Measurements from ENCODE around the gene SLC22A12. TPM values are rescaled to one million over a fixed set of nuclear protein-coding genes. Genes with fewer than 3 reads are reported as not detected.

SLC22A12 gene
- total RNA-seq, 1 experiment from 2014 or later: not detected

GRCh38 chr11:64562723-64563351, 28.2 kb upstream of the SLC22A12 start:
- no peak for DNase-seq (ENCODE audit: low spot score)

- no peak for DNase-seq (ENCODE audit: low spot score)
Observed at GRCh38 chr11:64563966-64564365, 27.1 kb upstream of the SLC22A12 start.

- DNase-seq (ENCODE audit: low spot score): no peak
Observed at GRCh38 chr11:64564419-64564818, 26.6 kb upstream of the SLC22A12 start.

- DNase-seq (ENCODE audit: low spot score): no peak
Observed at GRCh38 chr11:64564947-64565889, 25.8 kb upstream of the SLC22A12 start.

- peak; percentile 88 for DNase-seq (ENCODE audit: low spot score)
Observed at GRCh38 chr11:64566042-64566914, 24.7 kb upstream of the SLC22A12 start.

- no peak for DNase-seq (ENCODE audit: low spot score)
Observed at GRCh38 chr11:64566915-64567891, 23.8 kb upstream of the SLC22A12 start.

- DNase-seq (ENCODE audit: low spot score): no peak
Observed at GRCh38 chr11:64568041-64568571, 22.9 kb upstream of the SLC22A12 start.

GRCh38 chr11:64568584-64569140, 22.4 kb upstream of the SLC22A12 start:
- DNase-seq (ENCODE audit: low spot score): no peak

- DNase-seq (ENCODE audit: low spot score): no peak
Observed at GRCh38 chr11:64569300-64569970, 21.6 kb upstream of the SLC22A12 start.

GRCh38 chr11:64570341-64570740, 20.7 kb upstream of the SLC22A12 start:
- no peak for DNase-seq (ENCODE audit: low spot score)

GRCh38 chr11:64571050-64571409, 20.0 kb upstream of the SLC22A12 start:
- DNase-seq (ENCODE audit: low spot score): no peak

- no peak for DNase-seq (ENCODE audit: low spot score)
Observed at GRCh38 chr11:64571410-64572091, 19.5 kb upstream of the SLC22A12 start.

- no peak for DNase-seq (ENCODE audit: low spot score)
Observed at GRCh38 chr11:64572143-64572542, 18.9 kb upstream of the SLC22A12 start.

- DNase-seq (ENCODE audit: low spot score): no peak
Observed at GRCh38 chr11:64577202-64577601, 13.8 kb upstream of the SLC22A12 start.

GRCh38 chr11:64580412-64580811, 10.6 kb upstream of the SLC22A12 start:
- DNase-seq (ENCODE audit: low spot score): no peak

- no peak for DNase-seq (ENCODE audit: low spot score)
Observed at GRCh38 chr11:64581057-64581523, 9.9 kb upstream of the SLC22A12 start.

GRCh38 chr11:64582885-64583284, 8.1 kb upstream of the SLC22A12 start:
- DNase-seq (ENCODE audit: low spot score): no peak

GRCh38 chr11:64583296-64584262, 7.4 kb upstream of the SLC22A12 start:
- no peak for DNase-seq (ENCODE audit: low spot score)

Measured in HT-29 (cell line).